IMR-90 (cell line): ENCODE data around the gene IL6ST. TPM values are rescaled to one million over a fixed set of nuclear protein-coding genes. Genes with fewer than 3 reads are reported as not detected.

Experiments used
- ATAC-seq: fragments of 200-7000 bp; cut with Tn5 transposase; 2 replicates; pipeline ENCODE4 v1.9.1; 2020; ENCODE audit warnings: low read depth, mild to moderate bottlenecking, moderate library complexity
- BruUV-seq: library from RNA; stranded (reverse); fragments of 400-500 nt; replicated peaks from 2 replicates; lab custom pipeline; 2021; lab: Mats Ljungman, UMichigan
- CTCF ChIA-PET: fragments of 300-600 bp; formaldehyde crosslinking; extraction: SDS; loops from one replicate; lab custom pipeline; 2021; ENCODE audit warnings: antibody characterized with exemption; lab: Yijun Ruan, JAX
- POLR2A ChIA-PET: fragments of 300-600 bp; sonication (Branson Sonifier 250); formaldehyde crosslinking; loops from one replicate; lab custom pipeline; 2022; ENCODE audit warnings: antibody characterized with exemption; ENCODE audit not compliant: unreplicated experiment; lab: Charles Lee
- DNase-seq: peaks from one replicate; pipeline ENCODE4 v3.0.0; 2013
- H2AFZ ChIP-seq: replicated peaks from 2 replicates; pipeline ENCODE3; 2013; ENCODE audit warnings: low read length, mild to moderate bottlenecking; ENCODE audit not compliant: poor library complexity
- H2AK5ac ChIP-seq: 2 replicates; pipeline ENCODE4 v1.6.1; 2013; ENCODE audit warnings: low read depth, low read length, inconsistent platforms
- H2AK9ac ChIP-seq: replicated peaks from 2 replicates; pipeline ENCODE3; 2013; ENCODE audit warnings: mild to moderate bottlenecking, low read depth, low read length, moderate library complexity; ENCODE audit not compliant: poor library complexity
- H2BK120ac ChIP-seq: 2 replicates; pipeline ENCODE4 v1.6.1; 2013; ENCODE audit warnings: low read depth, low read length, inconsistent platforms
- H2BK15ac ChIP-seq: 3 replicates; pipeline ENCODE4 v1.6.1; 2013; ENCODE audit warnings: low read depth, low read length, inconsistent platforms
- H2BK20ac ChIP-seq: 2 replicates; pipeline ENCODE4 v1.6.1; 2013; ENCODE audit warnings: low read depth, mild to moderate bottlenecking, inconsistent platforms, low read length, moderate library complexity
- H2BK5ac ChIP-seq: 2 replicates; pipeline ENCODE4 v1.6.1; 2013; ENCODE audit warnings: mild to moderate bottlenecking, low read depth, low read length, inconsistent platforms; ENCODE audit not compliant: poor library complexity, severe bottlenecking
- H3K14ac ChIP-seq: replicated peaks from 2 replicates; pipeline ENCODE4 v1.6.1; 2013; ENCODE audit warnings: low read depth, low read length, inconsistent platforms
- H3K18ac ChIP-seq: 2 replicates; pipeline ENCODE4 v1.6.1; 2013; ENCODE audit warnings: low read depth, low read length, control low read depth
- H3K23ac ChIP-seq: 2 replicates; pipeline ENCODE4 v1.6.1; 2013; ENCODE audit warnings: low read depth, low read length, inconsistent platforms
- H3K27ac ChIP-seq: 2 replicates; pipeline ENCODE4 v1.5.1; 2013; ENCODE audit warnings: mild to moderate bottlenecking, control low read depth, low read length; ENCODE audit not compliant: insufficient read depth
- H3K27me3 ChIP-seq: 2 replicates; pipeline ENCODE4 v1.6.1; 2013; ENCODE audit warnings: low read length; ENCODE audit not compliant: control insufficient read depth, insufficient read depth
- H3K36me3 ChIP-seq: 2 replicates; pipeline ENCODE4 v1.6.1; 2013; ENCODE audit warnings: low read length, mixed read lengths; ENCODE audit not compliant: control insufficient read depth, insufficient read depth
- H3K4ac ChIP-seq: 2 replicates; pipeline ENCODE4 v1.6.1; 2013; ENCODE audit warnings: low read depth, low read length, inconsistent platforms
- H3K4me1 ChIP-seq: 2 replicates; pipeline ENCODE4 v1.6.1; 2013; ENCODE audit warnings: low read length, mixed read lengths; ENCODE audit not compliant: control insufficient read depth, insufficient read depth
- H3K4me2 ChIP-seq: 2 replicates; pipeline ENCODE4 v1.6.1; 2013; ENCODE audit warnings: low read depth, mild to moderate bottlenecking, control low read depth, low read length, moderate library complexity
- H3K4me3 ChIP-seq: 2 replicates; pipeline ENCODE4 v1.5.1; 2013; ENCODE audit warnings: low read depth, mild to moderate bottlenecking, control low read depth, low read length, moderate library complexity; ENCODE audit not compliant: insufficient read depth
- H3K56ac ChIP-seq: 2 replicates; pipeline ENCODE4 v1.6.1; 2013; ENCODE audit warnings: low read length, inconsistent platforms; ENCODE audit not compliant: insufficient read depth; ENCODE audit errors: extremely low read depth
- H3K79me1 ChIP-seq, 2 experiments: 2 replicates each; pipeline ENCODE4 v1.6.1; 2013; ENCODE audit warnings: low read length in 2 of 2, inconsistent platforms in 1 of 2, low read depth in 1 of 2
- H3K9ac ChIP-seq: 2 replicates; pipeline ENCODE4 v1.6.1; 2013; ENCODE audit warnings: low read depth, low read length, control low read depth
- H3K9me1 ChIP-seq: 2 replicates; pipeline ENCODE4 v1.6.1; 2013; ENCODE audit warnings: low read length, inconsistent platforms; ENCODE audit not compliant: insufficient read depth
- H3K9me3 ChIP-seq: 2 replicates; pipeline ENCODE4 v1.6.1; 2013; ENCODE audit warnings: low read length; ENCODE audit not compliant: control insufficient read depth, insufficient read depth
- H4K20me1 ChIP-seq: 2 replicates; pipeline ENCODE4 v1.6.1; 2013; ENCODE audit warnings: low read length, inconsistent platforms; ENCODE audit not compliant: insufficient read depth
- H4K5ac ChIP-seq: 2 replicates; pipeline ENCODE4 v1.6.1; 2013; ENCODE audit warnings: mild to moderate bottlenecking, low read depth, low read length, control low read depth
- H4K8ac ChIP-seq, 2 experiments: 2 replicates each; pipeline ENCODE4 v1.6.1; 2013; ENCODE audit warnings: low read depth in 2 of 2, low read length in 2 of 2, control low read depth in 1 of 2, inconsistent platforms in 1 of 2
- H4K91ac ChIP-seq: 2 replicates; pipeline ENCODE4 v1.6.1; 2013; ENCODE audit warnings: low read depth, low read length, inconsistent platforms; ENCODE audit not compliant: insufficient read depth
- MAZ ChIP-seq: IDR thresholded peaks from 2 replicates; pipeline ENCODE4 v1.6.1; 2012; ENCODE audit warnings: low read depth, mild to moderate bottlenecking, low read length, improper control_type of control experiment, moderate library complexity, borderline replicate concordance
- RAD21 ChIP-seq: IDR thresholded peaks from 2 replicates; pipeline ENCODE4 v1.6.1; 2012; ENCODE audit warnings: low read length, improper control_type of control experiment
- WGBS, 2 experiments: methylation state at CpG; one replicate each; pipeline versions ENCODE4 v1.1.5 to v1.1.7; 2013; ENCODE audit warnings: missing lambda C conversion rate in 2 of 2; ENCODE audit not compliant: insufficient read length in 1 of 2; ENCODE audit errors: extremely low coverage in 2 of 2; 5-methylcytosine and 5-hydroxymethylcytosine counted together
- dilution Hi-C: fragments of 300-500 bp; cut with HindIII; formaldehyde crosslinking; loops from one replicate; pipeline ENCODE4 v1.14.3; 2018; ENCODE audit warnings: low sequenced_read_pairs; ENCODE audit not compliant: unreplicated experiment
- in situ Hi-C: fragments of 300-500 bp; cut with MboI; formaldehyde crosslinking; loops from 3 replicates; pipeline ENCODE4 v1.14.3; 2019; ENCODE audit warnings: low sequenced_read_pairs, inconsistent platforms, mixed read lengths
- intact Hi-C: fragments of 100-400 bp; cut with micrococcal nuclease; formaldehyde crosslinking; loops from 2 replicates; pipeline ENCODE4 v1.10.0; 2022
- polyA plus RNA-seq, 3 experiments: library from polyadenylated mRNA; depleted of rRNA; stranded (reverse); fragments of >200 nt; gene quantifications; 2 replicates each; pipeline ENCODE4 v1.2.3, GENCODE V29; 2012; ENCODE audit warnings: low replicate concordance in 1 of 3
- total RNA-seq: library from RNA; depleted of rRNA; stranded (reverse); fragments of >200 nt; gene quantifications from 2 replicates; pipeline ENCODE4 v1.2.3, GENCODE V29; 2012
- TF ChIP-seq, protein P1 (sequence below): conservative IDR thresholded peaks from 2 replicates; pipeline ENCODE4 v1.5.1; 2012; ENCODE audit warnings: mild to moderate bottlenecking, low read depth, low read length, improper control_type of control experiment
- TF ChIP-seq, protein P2 (sequence below): fragments of 150-350 bp; IDR thresholded peaks from 2 replicates; pipeline ENCODE4 v1.6.1; 2016; ENCODE audit warnings: low read depth, mild to moderate bottlenecking, low read length, moderate library complexity, borderline replicate concordance

IL6ST gene
- total and polyA plus RNA-seq, 2 of the 4 experiments (the other 2 are of a cell fraction) = 90.6 to 506 TPM

DNA sequence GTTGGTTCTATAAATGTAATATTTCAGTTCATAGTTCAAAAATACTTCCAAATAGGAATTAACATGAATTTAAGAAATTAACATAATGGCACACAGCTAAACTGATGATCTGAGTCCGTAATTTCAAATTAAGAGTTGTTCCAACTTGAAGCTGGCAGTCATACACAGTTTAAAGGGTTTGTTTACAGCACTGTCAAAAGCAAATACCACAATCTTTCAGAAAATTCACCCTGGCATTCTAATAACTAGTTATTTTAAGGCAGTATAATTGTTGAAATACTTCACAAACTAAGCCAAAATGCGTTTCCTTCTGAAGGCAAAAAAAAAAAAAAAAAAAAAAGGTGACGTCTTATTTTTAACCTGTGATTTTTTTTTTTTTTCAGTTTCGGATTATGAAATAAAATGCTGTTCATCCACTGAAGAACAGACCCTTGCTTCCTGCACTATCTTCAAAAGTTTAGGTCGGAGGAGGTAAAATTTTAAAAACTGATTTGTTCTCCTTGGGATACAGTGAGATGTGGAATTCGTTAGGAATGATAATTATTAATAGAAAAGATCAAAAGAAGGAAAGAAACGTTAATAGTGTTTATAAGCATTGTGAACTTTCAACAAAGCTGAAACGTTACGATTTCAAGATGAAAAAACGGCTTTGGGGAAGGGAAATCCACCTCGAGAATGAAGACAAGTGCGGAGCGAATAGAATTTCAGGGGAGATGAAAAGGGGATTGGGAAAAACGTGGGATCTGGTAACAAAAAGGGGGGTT, 850 bp downstream of the IL6ST start:
- H3K56ac ChIP-seq = peak overlapping the region; percentile 96
- peaks cover 6% of the 10 kb centered on the region; the same call in 1 of the 2 replicates for H3K4me1 ChIP-seq
- no peak for DNase-seq
- H3K9me1 ChIP-seq = 0 out of 2 replicates have a peak, but pooled peaks cover 2% of the 10 kb centered on the region
- peak overlapping the region; percentile 93 for H2AFZ ChIP-seq
- H3K36me3 ChIP-seq = no peaks in the 10 kb centered on the region
- H3K14ac ChIP-seq = peak overlapping the region; percentile 97
- intact Hi-C loops (loop anchor here (2.0 to 5.0 kb wide), 3 partner anchors 183 to 265 kb away; no protein-coding TSS in a partner anchor), in situ Hi-C loops (loop anchor here (5.0 kb wide), 1 partner anchor 203 kb away; no protein-coding TSS in a partner anchor), dilution Hi-C loops (no loop called here)
- H2BK20ac ChIP-seq = peak overlapping the region; percentile 32; the same call in 1 of the 2 replicates
- peaks cover 38% of the 10 kb centered on the region for H4K20me1 ChIP-seq
- H3K9me3 ChIP-seq = no peaks in the 10 kb centered on the region
- H3K4me3 ChIP-seq = peak overlapping the region; percentile 89
- H4K8ac ChIP-seq = peak overlapping the region; percentile 68 to 81
- ChIA-PET CTCF (no interaction called here), POLR2A (no interaction called here)
- peak overlapping the region; percentile 77 for H3K18ac ChIP-seq
- H2AK9ac ChIP-seq = peak overlapping the region; percentile 96
- H3K9ac ChIP-seq = peak overlapping the region; percentile 91
- WGBS, 2 experiments = 0% methylated on average over 9 of the region's 14 CpGs; no CpG with 5 or more reads in 1 of the 2 experiments
- no peaks in the 10 kb centered on the region for H3K27me3 ChIP-seq
- peaks cover 13 to 48% of the 10 kb centered on the region in 2 experiments for H3K79me1 ChIP-seq
- H3K23ac ChIP-seq = peak overlapping the region; percentile 94
- peak overlapping the region; percentile 95 for H4K91ac ChIP-seq
- no peak for ATAC-seq
- H2BK120ac ChIP-seq = peak overlapping the region; percentile 87
- TSS peak; percentile 67 for BruUV-seq
- H3K27ac ChIP-seq = peak overlapping the region; percentile 98
- H2BK15ac ChIP-seq = peak overlapping the region; percentile 45; the same call in 1 of the 3 replicates
- peak overlapping the region; percentile 83 for H3K4me2 ChIP-seq
- H2BK5ac ChIP-seq = peak overlapping the region; percentile 94
- TF ChIP-seq MAZ = no peak
- TF ChIP-seq, protein P1, sequence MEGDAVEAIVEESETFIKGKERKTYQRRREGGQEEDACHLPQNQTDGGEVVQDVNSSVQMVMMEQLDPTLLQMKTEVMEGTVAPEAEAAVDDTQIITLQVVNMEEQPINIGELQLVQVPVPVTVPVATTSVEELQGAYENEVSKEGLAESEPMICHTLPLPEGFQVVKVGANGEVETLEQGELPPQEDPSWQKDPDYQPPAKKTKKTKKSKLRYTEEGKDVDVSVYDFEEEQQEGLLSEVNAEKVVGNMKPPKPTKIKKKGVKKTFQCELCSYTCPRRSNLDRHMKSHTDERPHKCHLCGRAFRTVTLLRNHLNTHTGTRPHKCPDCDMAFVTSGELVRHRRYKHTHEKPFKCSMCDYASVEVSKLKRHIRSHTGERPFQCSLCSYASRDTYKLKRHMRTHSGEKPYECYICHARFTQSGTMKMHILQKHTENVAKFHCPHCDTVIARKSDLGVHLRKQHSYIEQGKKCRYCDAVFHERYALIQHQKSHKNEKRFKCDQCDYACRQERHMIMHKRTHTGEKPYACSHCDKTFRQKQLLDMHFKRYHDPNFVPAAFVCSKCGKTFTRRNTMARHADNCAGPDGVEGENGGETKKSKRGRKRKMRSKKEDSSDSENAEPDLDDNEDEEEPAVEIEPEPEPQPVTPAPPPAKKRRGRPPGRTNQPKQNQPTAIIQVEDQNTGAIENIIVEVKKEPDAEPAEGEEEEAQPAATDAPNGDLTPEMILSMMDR = no peak
- TF ChIP-seq, protein P2, sequence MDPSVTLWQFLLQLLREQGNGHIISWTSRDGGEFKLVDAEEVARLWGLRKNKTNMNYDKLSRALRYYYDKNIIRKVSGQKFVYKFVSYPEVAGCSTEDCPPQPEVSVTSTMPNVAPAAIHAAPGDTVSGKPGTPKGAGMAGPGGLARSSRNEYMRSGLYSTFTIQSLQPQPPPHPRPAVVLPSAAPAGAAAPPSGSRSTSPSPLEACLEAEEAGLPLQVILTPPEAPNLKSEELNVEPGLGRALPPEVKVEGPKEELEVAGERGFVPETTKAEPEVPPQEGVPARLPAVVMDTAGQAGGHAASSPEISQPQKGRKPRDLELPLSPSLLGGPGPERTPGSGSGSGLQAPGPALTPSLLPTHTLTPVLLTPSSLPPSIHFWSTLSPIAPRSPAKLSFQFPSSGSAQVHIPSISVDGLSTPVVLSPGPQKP = no peak
- TF ChIP-seq RAD21 = no peak
- peak overlapping the region; percentile 32 for H4K5ac ChIP-seq
- peak overlapping the region; percentile 94 for H3K4ac ChIP-seq
- H2AK5ac ChIP-seq = peak overlapping the region; percentile 95
